ENCODE results near the gene B3GNT7. TPM values are rescaled to one million over a fixed set of nuclear protein-coding genes. Genes with fewer than 3 reads are reported as not detected.
"Not testable (repeated sequence)": the region's sequence is repeated elsewhere in the genome, so short reads cannot be mapped to it uniquely, and the experiment has no call there.

Gene B3GNT7
- total RNA-seq, 1 experiment from 2014 or later, result 83.3 TPM

DNA sequence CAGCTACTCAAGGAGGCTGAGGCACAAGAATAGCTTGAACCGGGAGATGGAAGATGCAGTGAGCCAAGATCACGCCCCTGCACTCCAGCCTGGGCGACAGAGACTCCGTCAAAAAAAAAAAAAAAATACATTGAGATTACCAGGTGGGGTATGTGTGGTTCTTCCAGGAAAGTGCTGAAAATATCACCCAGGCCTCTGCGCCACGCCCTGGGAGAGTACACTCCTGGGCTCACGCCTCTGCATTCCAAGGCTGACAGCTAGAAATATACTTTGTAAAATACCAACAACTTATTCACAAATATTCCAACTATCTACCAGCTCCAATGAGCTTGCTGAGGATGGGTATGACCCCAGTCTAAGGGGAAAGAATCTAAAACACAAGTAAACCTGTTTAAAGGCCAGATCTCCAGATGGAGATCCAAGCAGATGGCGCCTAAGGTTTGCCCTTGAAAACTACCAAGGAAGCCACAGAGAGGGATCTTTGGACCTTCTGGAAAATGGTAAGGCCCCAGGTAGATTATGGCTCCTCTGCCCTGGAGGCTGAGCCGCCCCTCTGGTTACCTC is 21.6 kb upstream of the B3GNT7 start:
- no TSS peak for BruUV-seq (replicated peaks)
- Histone ChIP-seq H3K9me3 (ENCODE audit: control insufficient read depth, insufficient read depth, low read depth, low read length) (no peaks in the 10 kb centered on the region), H3K36me3 (ENCODE audit: control insufficient read depth, insufficient read depth, low read length) (no peaks in the 10 kb centered on the region), H3K27me3 (ENCODE audit: control insufficient read depth, insufficient read depth, low read length) (no peaks in the 10 kb centered on the region), H3K4me1 (ENCODE audit: control insufficient read depth, insufficient read depth, low read length) (peaks cover 31% of the 10 kb centered on the region), H3K27ac (ENCODE audit: low read length) (peak overlapping the region; percentile 65), H3K4me3 (ENCODE audit: low read depth in 2 of 2, low read length in 2 of 2) (no peak overlapping the region)
- in situ Hi-C loops (cut with HindIII; ENCODE audit: low pct_unique_long_range_greater_than_20kb, low sequenced_read_pairs) (no loop called here), intact Hi-C loops (cut with micrococcal nuclease; ENCODE audit: unreplicated experiment) (no loop called here)
- ChIA-PET CTCF (interaction anchor here (0.7 to 0.9 kb wide), 2 partner anchors 21 to 32 kb away, joined by 3 read pairs; no protein-coding TSS in a partner anchor), POLR2A (interaction anchor here (0.6 kb wide), 1 partner anchor 601 kb away, joined by 4 read pairs; no protein-coding TSS in a partner anchor)
- ATAC-seq (no peak), DNase-seq (ENCODE audit: low read depth, low spot score) (no peak)
- TF ChIP-seq SIN3A (IDR thresholded peaks at IDR 0.05; ENCODE audit: borderline replicate concordance, insufficient read depth, low read depth, low read length) (no peak), TCF7L2 (IDR thresholded peaks at IDR 0.05; ENCODE audit: low read depth, low read length) (no peak), POLR2AphosphoS5 (IDR thresholded peaks at IDR 0.05; ENCODE audit: low read depth, low read length) (no peak)
- TF ChIP-seq, protein P1, sequence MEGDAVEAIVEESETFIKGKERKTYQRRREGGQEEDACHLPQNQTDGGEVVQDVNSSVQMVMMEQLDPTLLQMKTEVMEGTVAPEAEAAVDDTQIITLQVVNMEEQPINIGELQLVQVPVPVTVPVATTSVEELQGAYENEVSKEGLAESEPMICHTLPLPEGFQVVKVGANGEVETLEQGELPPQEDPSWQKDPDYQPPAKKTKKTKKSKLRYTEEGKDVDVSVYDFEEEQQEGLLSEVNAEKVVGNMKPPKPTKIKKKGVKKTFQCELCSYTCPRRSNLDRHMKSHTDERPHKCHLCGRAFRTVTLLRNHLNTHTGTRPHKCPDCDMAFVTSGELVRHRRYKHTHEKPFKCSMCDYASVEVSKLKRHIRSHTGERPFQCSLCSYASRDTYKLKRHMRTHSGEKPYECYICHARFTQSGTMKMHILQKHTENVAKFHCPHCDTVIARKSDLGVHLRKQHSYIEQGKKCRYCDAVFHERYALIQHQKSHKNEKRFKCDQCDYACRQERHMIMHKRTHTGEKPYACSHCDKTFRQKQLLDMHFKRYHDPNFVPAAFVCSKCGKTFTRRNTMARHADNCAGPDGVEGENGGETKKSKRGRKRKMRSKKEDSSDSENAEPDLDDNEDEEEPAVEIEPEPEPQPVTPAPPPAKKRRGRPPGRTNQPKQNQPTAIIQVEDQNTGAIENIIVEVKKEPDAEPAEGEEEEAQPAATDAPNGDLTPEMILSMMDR (IDR thresholded peaks at IDR 0.05), result no peak
- TF ChIP-seq, protein P2, sequence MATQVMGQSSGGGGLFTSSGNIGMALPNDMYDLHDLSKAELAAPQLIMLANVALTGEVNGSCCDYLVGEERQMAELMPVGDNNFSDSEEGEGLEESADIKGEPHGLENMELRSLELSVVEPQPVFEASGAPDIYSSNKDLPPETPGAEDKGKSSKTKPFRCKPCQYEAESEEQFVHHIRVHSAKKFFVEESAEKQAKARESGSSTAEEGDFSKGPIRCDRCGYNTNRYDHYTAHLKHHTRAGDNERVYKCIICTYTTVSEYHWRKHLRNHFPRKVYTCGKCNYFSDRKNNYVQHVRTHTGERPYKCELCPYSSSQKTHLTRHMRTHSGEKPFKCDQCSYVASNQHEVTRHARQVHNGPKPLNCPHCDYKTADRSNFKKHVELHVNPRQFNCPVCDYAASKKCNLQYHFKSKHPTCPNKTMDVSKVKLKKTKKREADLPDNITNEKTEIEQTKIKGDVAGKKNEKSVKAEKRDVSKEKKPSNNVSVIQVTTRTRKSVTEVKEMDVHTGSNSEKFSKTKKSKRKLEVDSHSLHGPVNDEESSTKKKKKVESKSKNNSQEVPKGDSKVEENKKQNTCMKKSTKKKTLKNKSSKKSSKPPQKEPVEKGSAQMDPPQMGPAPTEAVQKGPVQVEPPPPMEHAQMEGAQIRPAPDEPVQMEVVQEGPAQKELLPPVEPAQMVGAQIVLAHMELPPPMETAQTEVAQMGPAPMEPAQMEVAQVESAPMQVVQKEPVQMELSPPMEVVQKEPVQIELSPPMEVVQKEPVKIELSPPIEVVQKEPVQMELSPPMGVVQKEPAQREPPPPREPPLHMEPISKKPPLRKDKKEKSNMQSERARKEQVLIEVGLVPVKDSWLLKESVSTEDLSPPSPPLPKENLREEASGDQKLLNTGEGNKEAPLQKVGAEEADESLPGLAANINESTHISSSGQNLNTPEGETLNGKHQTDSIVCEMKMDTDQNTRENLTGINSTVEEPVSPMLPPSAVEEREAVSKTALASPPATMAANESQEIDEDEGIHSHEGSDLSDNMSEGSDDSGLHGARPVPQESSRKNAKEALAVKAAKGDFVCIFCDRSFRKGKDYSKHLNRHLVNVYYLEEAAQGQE (IDR thresholded peaks at IDR 0.05; ENCODE audit: insufficient read depth in 1 of 2, low read depth in 2 of 2, low read length in 1 of 2), result no peak

- ChIA-PET CTCF (interaction anchor here (0.9 kb wide), 1 partner anchor 31 kb away, joined by 3 read pairs; no protein-coding TSS in a partner anchor), POLR2A (no interaction called here)
- DNase-seq (ENCODE audit: low read depth, low spot score), result no peak
- intact Hi-C loops (cut with micrococcal nuclease; ENCODE audit: unreplicated experiment) (no loop called here), in situ Hi-C loops (cut with HindIII; ENCODE audit: low pct_unique_long_range_greater_than_20kb, low sequenced_read_pairs) (no loop called here)
- TF ChIP-seq, protein P2 (IDR thresholded peaks at IDR 0.05; ENCODE audit: insufficient read depth in 1 of 2, low read depth in 2 of 2, low read length in 1 of 2), result no peak
- TF ChIP-seq, protein P1 (IDR thresholded peaks at IDR 0.05), result no peak
- TF ChIP-seq TCF7L2 (IDR thresholded peaks at IDR 0.05; ENCODE audit: low read depth, low read length), result no peak
- TF ChIP-seq POLR2AphosphoS5 (IDR thresholded peaks at IDR 0.05; ENCODE audit: low read depth, low read length), result no peak
- no peak for TF ChIP-seq SIN3A (IDR thresholded peaks at IDR 0.05; ENCODE audit: borderline replicate concordance, insufficient read depth, low read depth, low read length)
- Histone ChIP-seq H3K4me1 (ENCODE audit: control insufficient read depth, insufficient read depth, low read length) (peaks cover 30% of the 10 kb centered on the region), H3K27ac (ENCODE audit: low read length) (peak overlapping the region; percentile 61; the same call in 1 of the 2 replicates), H3K9me3 (ENCODE audit: control insufficient read depth, insufficient read depth, low read depth, low read length) (no peaks in the 10 kb centered on the region), H3K27me3 (ENCODE audit: control insufficient read depth, insufficient read depth, low read length) (no peaks in the 10 kb centered on the region), H3K4me3 (ENCODE audit: low read depth in 2 of 2, low read length in 2 of 2) (no peak overlapping the region), H3K36me3 (ENCODE audit: control insufficient read depth, insufficient read depth, low read length) (no peaks in the 10 kb centered on the region)
- no peak for ATAC-seq
- BruUV-seq (replicated peaks), result no TSS peak
Measured at GRCh38 chr2:231374771-231375170, 20.7 kb upstream of the B3GNT7 start.

DNA sequence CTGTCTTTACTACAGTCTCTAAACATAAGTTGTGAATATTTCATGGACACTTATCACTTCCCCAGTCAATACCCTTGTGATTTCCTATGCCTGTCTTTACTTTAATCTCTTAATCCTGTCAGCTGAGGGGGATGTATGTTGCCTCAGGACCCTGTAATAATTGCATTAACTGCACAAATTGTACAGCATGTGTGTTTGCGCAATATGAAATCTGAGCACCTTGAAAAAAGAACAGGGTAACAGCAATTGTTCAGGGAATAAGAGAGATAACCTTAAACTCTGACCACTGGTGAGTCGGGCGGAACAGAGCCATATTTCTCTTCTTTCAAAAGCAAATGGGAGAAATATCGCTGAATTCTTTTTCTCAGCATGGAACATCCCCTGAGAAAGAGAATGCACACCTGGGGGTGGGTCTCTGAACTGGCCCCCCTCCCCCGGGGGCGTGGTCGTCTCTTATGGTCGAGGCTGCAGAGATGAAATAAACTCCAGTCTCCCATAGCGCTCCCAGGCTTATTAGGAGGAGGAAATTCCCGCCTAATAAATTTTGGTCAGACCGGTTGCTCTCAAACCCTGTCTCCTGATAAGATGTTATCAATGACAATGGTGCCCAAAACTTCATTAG is 19.4 kb upstream of the B3GNT7 start:
- H3K27ac ChIP-seq (ENCODE audit: low read length); H3K36me3 ChIP-seq (ENCODE audit: control insufficient read depth, insufficient read depth, low read length); H3K27me3 ChIP-seq (ENCODE audit: control insufficient read depth, insufficient read depth, low read length); POLR2A ChIA-PET; intact Hi-C loops (cut with micrococcal nuclease; ENCODE audit: unreplicated experiment); in situ Hi-C loops (cut with HindIII; ENCODE audit: low pct_unique_long_range_greater_than_20kb, low sequenced_read_pairs); BruUV-seq (replicated peaks); DNase-seq (ENCODE audit: low read depth, low spot score); H3K9me3 ChIP-seq (ENCODE audit: control insufficient read depth, insufficient read depth, low read depth, low read length); CTCF ChIA-PET; H3K4me3 ChIP-seq (ENCODE audit: low read depth in 2 of 2, low read length in 2 of 2); ATAC-seq: not testable (repeated sequence)
- peaks cover 17% of the 10 kb centered on the region for H3K4me1 ChIP-seq (ENCODE audit: control insufficient read depth, insufficient read depth, low read length)

Data from Panc1 (cell line).